DMS153 (cell line): ENCODE results near the gene HTR6.

Experiments
- DNase-seq: peaks from one replicate; lab custom pipeline; 2025; lab: John Stamatoyannopoulos, UW

The HTR6 gene

GRCh38 chr1:19656780-19657466, 7.8 kb upstream of the HTR6 start:
- no peak for DNase-seq

GRCh38 chr1:19657511-19657910, 7.2 kb upstream of the HTR6 start:
- DNase-seq = no peak

DNA sequence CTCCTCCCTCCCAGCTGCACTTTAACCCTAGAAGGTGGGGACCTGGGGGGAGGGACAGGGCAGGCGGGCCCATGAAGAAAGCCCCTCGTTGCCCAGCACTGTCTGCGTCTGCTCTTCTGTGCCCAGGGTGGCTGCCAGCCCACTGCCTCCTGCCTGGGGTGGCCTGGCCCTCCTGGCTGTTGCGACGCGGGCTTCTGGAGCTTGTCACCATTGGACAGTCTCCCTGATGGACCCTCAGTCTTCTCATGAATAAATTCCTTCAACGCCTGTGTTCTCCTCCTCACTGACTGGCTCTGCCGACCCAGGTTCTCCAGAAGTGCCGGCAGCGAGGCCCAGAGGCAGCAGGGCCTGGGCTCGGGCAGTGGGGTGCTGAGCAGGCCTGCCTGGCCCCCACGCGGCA, 6.5 kb upstream of the HTR6 start:
- DNase-seq = no peak

DNA sequence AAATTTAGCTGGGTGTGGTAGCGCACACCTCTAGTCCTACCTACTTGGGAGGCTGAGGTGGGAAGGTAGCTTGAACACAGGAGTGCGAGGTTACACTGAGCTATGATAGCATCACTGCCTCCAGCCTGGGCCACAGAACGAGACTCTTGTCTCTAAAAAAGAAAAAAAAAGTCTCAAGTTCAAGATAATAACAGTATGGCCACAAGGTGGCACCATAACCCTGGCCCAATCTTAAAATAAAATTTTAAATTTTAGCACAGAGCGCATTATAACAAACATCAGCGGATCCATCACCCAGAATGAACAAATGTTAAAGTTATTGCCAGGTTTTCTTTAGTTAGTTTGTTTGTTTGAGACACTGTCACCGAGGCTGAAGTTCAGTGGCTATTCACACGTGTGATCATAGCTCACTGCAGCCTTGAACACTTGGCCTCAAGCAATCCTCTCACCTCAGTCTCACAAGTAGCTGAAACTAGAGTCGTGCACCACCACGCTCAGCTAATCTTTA, 2.9 kb upstream of the HTR6 start:
- no peak for DNase-seq

GRCh38 chr1:19662313-19662712, 2.4 kb upstream of the HTR6 start:
- DNase-seq = no peak

GRCh38 chr1:19665186-19665495, 466 bp downstream of the HTR6 start:
- no peak for DNase-seq

- DNase-seq = no peak
These were observed 1.1 kb downstream of the HTR6 start for GRCh38 chr1:19665496-19666465.

GRCh38 chr1:19668888-19669287, 4.2 kb downstream of the HTR6 start:
- no peak for DNase-seq

DNA sequence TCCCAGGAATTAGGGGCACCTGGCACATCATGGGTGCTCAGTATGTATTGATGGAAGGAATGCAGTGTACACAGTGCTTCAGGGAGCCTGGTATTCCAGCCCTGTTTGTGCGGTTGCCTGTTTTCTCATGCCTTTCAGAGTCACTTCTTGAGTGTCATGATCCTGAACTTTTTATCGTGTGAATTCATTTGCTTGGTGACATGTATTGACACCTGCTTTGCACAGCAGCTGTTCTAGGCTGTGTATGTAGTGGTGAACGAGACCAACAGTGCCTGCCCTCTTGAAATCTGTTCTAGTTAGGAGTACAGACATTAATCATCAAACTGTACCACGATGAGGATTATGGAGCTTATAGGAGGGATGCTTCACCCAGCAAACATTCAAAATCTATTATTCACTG, 6.1 kb downstream of the HTR6 start:
- no peak for DNase-seq

GRCh38 chr1:19672237-19672636, 7.6 kb downstream of the HTR6 start:
- no peak for DNase-seq

- no peak for DNase-seq
These were observed 11.1 kb downstream of the HTR6 start for GRCh38 chr1:19675797-19676196.

- no peak for DNase-seq
These were observed 11.8 kb downstream of the HTR6 start for GRCh38 chr1:19676438-19676922.

DNA sequence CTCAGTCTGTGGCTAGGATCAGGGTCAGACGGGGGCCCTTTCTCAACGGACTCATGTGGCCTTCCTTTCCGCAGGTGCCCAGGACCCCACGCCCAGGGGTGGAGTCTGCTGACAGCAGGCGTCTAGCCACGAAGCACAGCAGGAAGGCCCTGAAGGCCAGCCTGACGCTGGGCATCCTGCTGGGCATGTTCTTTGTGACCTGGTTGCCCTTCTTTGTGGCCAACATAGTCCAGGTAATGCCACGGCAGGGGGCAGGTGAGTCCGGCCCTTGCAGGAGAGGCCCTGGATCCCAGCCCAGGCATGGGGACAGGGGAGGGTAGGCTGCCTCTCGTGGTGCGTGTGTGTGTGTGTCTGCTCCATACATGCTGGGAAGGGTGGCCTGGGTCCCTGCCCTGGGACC, 13.8 kb downstream of the HTR6 start:
- DNase-seq = no peak

DNA sequence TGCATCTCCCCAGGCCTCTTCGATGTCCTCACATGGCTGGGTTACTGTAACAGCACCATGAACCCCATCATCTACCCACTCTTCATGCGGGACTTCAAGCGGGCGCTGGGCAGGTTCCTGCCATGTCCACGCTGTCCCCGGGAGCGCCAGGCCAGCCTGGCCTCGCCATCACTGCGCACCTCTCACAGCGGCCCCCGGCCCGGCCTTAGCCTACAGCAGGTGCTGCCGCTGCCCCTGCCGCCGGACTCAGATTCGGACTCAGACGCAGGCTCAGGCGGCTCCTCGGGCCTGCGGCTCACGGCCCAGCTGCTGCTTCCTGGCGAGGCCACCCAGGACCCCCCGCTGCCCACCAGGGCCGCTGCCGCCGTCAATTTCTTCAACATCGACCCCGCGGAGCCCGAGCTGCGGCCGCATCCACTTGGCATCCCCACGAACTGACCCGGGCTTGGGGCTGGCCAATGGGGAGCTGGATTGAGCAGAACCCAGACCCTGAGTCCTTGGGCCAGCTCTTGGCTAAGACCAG, 14.3 kb downstream of the HTR6 start:
- no peak for DNase-seq

GRCh38 chr1:19679691-19680090, 15.0 kb downstream of the HTR6 start:
- DNase-seq = no peak

- DNase-seq = no peak
These were observed 16.0 kb downstream of the HTR6 start for GRCh38 chr1:19680644-19681043.

- no peak for DNase-seq
These were observed 17.6 kb downstream of the HTR6 start for GRCh38 chr1:19682257-19682656.

- DNase-seq = no peak
These were observed 18.2 kb downstream of the HTR6 start for GRCh38 chr1:19682901-19683300.

GRCh38 chr1:19683351-19683750, 18.7 kb downstream of the HTR6 start:
- no peak for DNase-seq

DNA sequence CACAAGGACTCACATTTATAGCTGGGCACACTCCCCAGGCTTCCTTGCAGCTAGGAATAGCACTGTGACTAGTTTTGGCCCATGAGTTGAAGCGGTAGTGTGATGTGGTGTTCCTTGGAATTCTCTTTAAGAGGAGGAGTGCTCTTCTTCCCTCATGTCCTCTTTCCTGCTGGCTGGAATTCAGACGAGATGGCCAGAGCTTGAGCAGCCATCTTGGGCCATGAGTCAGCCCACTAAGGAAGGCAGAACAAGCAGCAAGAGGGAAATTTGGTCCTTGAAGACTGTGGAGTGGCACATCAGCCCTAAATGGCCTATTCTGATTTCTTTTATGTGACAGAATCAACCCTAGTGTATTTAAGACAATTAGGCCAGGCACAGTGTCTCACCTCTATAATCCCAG, 20.0 kb downstream of the HTR6 start:
- DNase-seq = no peak

DNA sequence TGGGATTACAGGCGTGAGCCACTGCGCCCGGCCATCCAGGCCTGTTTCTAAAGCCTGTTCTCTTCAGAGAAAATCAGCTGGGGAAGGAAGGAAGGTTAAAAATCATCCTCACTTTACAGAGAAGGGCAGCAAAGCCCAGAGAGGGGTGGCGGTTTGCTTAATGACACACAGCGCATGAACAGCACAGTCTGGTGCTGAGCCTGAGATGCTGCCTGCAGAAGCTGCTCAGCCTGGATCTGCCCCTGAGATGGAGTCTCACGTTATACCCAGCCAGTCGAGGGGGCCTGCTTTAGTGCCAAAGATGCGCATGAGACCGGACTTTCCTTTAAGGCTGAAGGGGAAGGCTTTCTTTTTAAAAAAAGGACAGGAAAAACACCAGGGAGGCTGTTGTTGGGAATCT, 21.3 kb downstream of the HTR6 start:
- no peak for DNase-seq

DNA sequence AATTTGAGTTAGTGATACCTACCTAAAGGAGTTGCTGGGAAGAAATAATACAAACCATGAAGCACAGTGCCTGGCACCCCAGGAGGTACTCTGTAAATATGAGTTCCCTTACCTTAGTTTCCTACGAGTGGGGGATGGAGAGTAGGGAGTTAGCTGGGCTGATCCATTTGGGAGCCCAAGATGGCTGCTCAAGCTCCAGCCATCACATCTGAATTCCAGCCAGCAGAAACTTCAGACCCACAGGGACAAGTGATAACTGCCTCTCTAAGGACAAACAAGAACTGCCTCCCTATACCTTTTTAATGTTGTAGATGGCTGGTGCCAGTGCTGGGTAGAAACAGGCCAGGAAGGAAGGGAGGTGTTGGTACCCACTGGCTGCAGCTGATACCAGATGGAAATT, 22.7 kb downstream of the HTR6 start:
- DNase-seq = no peak
